Activated naive CD8-positive, alpha-beta T cell treated with anti-CD3 and anti-CD28 coated beads, Interleukin-2, amount 10 ng/mL, durations not matched to agents 7 days and 5 days (primary cell): ENCODE data around the gene PTH1R. TPM values are rescaled to one million over a fixed set of nuclear protein-coding genes. Genes with fewer than 3 reads are reported as not detected.

Experiments used
- ATAC-seq: fragments of 150-1000 bp; cut with Tn5 transposase; one replicate; pipeline ENCODE4 v1.10.0; 2021; ENCODE audit warnings: low read depth, moderate library complexity
- POLR2A ChIA-PET: fragments of 350-600 bp; sonication (Branson Sonifier 250); formaldehyde crosslinking; loops from one replicate; lab custom pipeline; 2021; ENCODE audit warnings: antibody characterized with exemption; lab: Charles Lee
- DNase-seq: peaks from one replicate; pipeline ENCODE4 v3.0.0; 2021
- H3K27ac Mint-ChIP-seq: one replicate; pipeline ENCODE4 v1.8.0; 2022; ENCODE audit warnings: mild to moderate bottlenecking, mixed read lengths
- H3K27me3 Mint-ChIP-seq: one replicate; pipeline ENCODE4 v1.8.0; 2022; ENCODE audit warnings: mild to moderate bottlenecking, moderate library complexity, mixed read lengths
- H3K36me3 Mint-ChIP-seq: one replicate; pipeline ENCODE4 v1.8.0; 2021; ENCODE audit warnings: mild to moderate bottlenecking, mixed read lengths
- H3K4me1 Mint-ChIP-seq: one replicate; pipeline ENCODE4 v1.8.0; 2021; ENCODE audit warnings: mixed read lengths
- H3K4me3 Mint-ChIP-seq: one replicate; pipeline ENCODE4 v1.8.0; 2022; ENCODE audit warnings: mild to moderate bottlenecking, moderate library complexity, mixed read lengths
- H3K9me3 Mint-ChIP-seq: one replicate; pipeline ENCODE4 v1.8.0; 2021; ENCODE audit warnings: mixed read lengths
- total RNA-seq, 2 experiments: library from RNA; stranded (reverse); gene quantifications; one replicate each; pipeline ENCODE4 v1.2.3, GENCODE V29; 2021

PTH1R gene
- total RNA-seq, 2 experiments from 2014 or later: not detected

DNA sequence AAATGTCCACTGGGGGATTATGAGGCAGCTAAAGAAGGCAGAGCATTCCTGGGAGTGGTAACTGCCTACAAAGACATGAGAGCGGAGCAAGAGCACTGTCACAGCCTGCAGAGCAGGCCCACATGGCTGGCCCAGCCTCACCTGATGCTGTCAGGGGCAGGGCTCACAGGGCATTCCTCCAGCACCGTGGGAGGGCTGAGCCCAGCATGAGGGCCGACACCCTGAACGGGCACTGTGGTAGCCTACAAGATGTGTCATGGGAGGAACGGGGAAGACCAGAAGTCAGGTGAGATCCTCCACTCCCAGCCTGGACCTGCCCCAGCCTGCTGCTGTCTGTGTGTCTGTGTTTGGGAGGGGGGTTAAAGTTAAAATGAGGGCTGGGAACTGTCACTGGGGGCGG, 68.9 kb downstream of the PTH1R start:
- DNase-seq (no peak), ATAC-seq (no peak)
- no peaks in the 10 kb centered on the region for H3K27me3 Mint-ChIP-seq
- H3K36me3 Mint-ChIP-seq: peaks cover 17% of the 10 kb centered on the region
- POLR2A ChIA-PET: interaction anchor here (1.3 to 2.0 kb wide), 3 partner anchors 19 to 33 kb away, joined by 4 to 13 read pairs (median 9); partner anchors contain the start of gene NBEAL2
- no peaks in the 10 kb centered on the region for H3K9me3 Mint-ChIP-seq
- peaks cover 56% of the 10 kb centered on the region for H3K4me1 Mint-ChIP-seq
- H3K27ac Mint-ChIP-seq: peak overlapping the region; percentile 69
- no peak overlapping the region for H3K4me3 Mint-ChIP-seq

- DNase-seq (peak; percentile 58), ATAC-seq (peak; percentile 64)
- peak overlapping the region; percentile 47 for H3K4me3 Mint-ChIP-seq
- H3K36me3 Mint-ChIP-seq: peaks cover 17% of the 10 kb centered on the region
- POLR2A ChIA-PET: interaction anchor here (1.1 to 2.4 kb wide), 8 partner anchors 12 to 83 kb away, joined by 3 to 13 read pairs (median 6); partner anchors contain the start of genes CCDC12 and NBEAL2
- H3K27me3 Mint-ChIP-seq: no peaks in the 10 kb centered on the region
- H3K27ac Mint-ChIP-seq: peak overlapping the region; percentile 69
- H3K4me1 Mint-ChIP-seq: peaks cover 59% of the 10 kb centered on the region
- no peaks in the 10 kb centered on the region for H3K9me3 Mint-ChIP-seq
Measured at GRCh38 chr3:46946856-46947545, 69.5 kb downstream of the PTH1R start.

DNA sequence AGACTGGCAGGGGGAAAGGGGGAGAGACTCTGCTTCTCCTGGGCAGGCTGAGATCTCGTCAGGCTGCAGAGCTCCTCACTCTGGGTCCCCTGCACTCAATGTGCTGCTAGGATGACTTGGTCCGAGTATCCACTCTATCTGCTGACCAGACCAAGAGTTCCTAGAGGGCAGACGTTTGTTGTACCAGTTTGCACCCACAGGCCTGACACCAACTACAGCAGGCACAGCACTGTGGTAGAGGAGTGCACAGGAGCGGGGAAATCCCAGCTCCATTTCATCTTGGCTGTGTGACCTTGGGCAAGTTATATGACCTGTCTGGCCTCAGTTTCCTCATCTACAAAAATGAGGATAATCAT, 70.0 kb downstream of the PTH1R start:
- ATAC-seq (no peak), DNase-seq (no peak)
- peak overlapping the region; percentile 69 for H3K27ac Mint-ChIP-seq
- peak overlapping the region; percentile 47 for H3K4me3 Mint-ChIP-seq
- peaks cover 17% of the 10 kb centered on the region for H3K36me3 Mint-ChIP-seq
- H3K9me3 Mint-ChIP-seq: no peaks in the 10 kb centered on the region
- no peaks in the 10 kb centered on the region for H3K27me3 Mint-ChIP-seq
- peaks cover 62% of the 10 kb centered on the region for H3K4me1 Mint-ChIP-seq
- POLR2A ChIA-PET: interaction anchor here (1.1 to 2.4 kb wide), 8 partner anchors 12 to 83 kb away, joined by 3 to 13 read pairs (median 6); partner anchors contain the start of genes CCDC12 and NBEAL2

GRCh38 chr3:46947981-46948791, 70.7 kb downstream of the PTH1R start:
- POLR2A ChIA-PET: interaction anchor here (1.1 to 2.4 kb wide), 7 partner anchors 11 to 82 kb away, joined by 3 to 13 read pairs (median 7); partner anchors contain the start of genes CCDC12 and NBEAL2
- Mint-ChIP-seq H3K9me3 (no peaks in the 10 kb centered on the region), H3K27me3 (no peaks in the 10 kb centered on the region), H3K27ac (peak overlapping the region; percentile 69), H3K4me3 (peak overlapping the region; percentile 47), H3K36me3 (peaks cover 15% of the 10 kb centered on the region), H3K4me1 (peaks cover 63% of the 10 kb centered on the region)
- peak; percentile 77 for ATAC-seq
- peak; percentile 54 for DNase-seq

DNA sequence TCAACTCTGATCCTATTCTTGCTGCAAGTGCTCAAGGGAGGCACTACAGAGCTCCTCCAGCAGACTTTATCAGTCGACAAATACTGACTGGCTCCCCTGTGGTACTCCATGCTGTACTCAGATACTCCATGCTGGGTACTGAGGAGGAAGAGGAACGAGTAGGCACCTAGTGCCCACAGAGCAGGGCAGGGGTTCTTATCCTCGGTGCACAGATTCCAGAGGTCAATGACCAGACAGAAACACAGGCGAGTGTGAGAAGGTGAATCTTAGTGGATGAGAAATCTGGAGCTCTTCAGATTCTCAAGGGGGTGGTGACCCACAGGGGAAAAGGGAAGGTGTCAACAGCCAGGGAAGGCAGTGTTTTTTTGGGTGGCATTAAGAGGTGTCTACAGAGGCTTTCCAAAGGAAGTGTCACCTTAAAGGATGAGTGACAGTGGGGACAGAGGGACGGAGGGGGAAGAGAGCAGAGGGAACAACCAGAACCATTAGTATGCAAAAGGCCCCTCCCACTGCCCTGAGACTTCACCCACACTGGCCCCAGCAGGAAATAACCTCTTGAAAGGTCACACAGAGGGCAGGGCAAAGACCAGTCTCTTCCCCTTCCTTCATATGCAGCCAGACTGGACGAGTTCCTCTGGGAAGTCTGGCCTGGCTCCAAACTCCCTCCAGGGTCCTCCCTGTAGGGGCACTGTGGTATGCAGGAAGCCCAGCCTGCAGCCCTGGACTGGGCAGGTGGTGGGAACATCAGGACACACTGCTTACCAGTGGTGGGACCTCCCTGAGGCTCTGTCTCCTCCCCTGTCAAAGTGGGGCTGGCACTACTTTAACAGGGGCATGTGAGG, 71.5 kb downstream of the PTH1R start:
- Mint-ChIP-seq H3K27me3 (no peaks in the 10 kb centered on the region), H3K4me3 (peak overlapping the region; percentile 47), H3K27ac (peak overlapping the region; percentile 69), H3K36me3 (peaks cover 15% of the 10 kb centered on the region), H3K9me3 (no peaks in the 10 kb centered on the region), H3K4me1 (peaks cover 72% of the 10 kb centered on the region)
- DNase-seq (no peak), ATAC-seq (no peak)
- POLR2A ChIA-PET: interaction anchor here (2.4 kb wide), 1 partner anchor 10 kb away, joined by 7 read pairs; no protein-coding TSS in a partner anchor

- Mint-ChIP-seq H3K27ac (peak overlapping the region; percentile 63), H3K4me1 (peaks cover 76% of the 10 kb centered on the region), H3K36me3 (peaks cover 13% of the 10 kb centered on the region), H3K4me3 (peak overlapping the region; percentile 29), H3K27me3 (no peaks in the 10 kb centered on the region), H3K9me3 (no peaks in the 10 kb centered on the region)
- POLR2A ChIA-PET: no interaction called here
- no peak for ATAC-seq
- DNase-seq: no peak
Measured at GRCh38 chr3:46950177-46950576, 72.7 kb downstream of the PTH1R start.

GRCh38 chr3:46950650-46951241, 73.2 kb downstream of the PTH1R start:
- POLR2A ChIA-PET: interaction anchor here (1.4 kb wide), 1 partner anchor 20 kb away, joined by 3 read pairs; no protein-coding TSS in a partner anchor
- H3K36me3 Mint-ChIP-seq: peaks cover 11% of the 10 kb centered on the region
- H3K9me3 Mint-ChIP-seq: no peaks in the 10 kb centered on the region
- H3K4me3 Mint-ChIP-seq: no peak overlapping the region
- H3K4me1 Mint-ChIP-seq: peaks cover 82% of the 10 kb centered on the region
- DNase-seq: no peak
- no peak overlapping the region for H3K27ac Mint-ChIP-seq
- ATAC-seq: no peak
- H3K27me3 Mint-ChIP-seq: no peaks in the 10 kb centered on the region

DNA sequence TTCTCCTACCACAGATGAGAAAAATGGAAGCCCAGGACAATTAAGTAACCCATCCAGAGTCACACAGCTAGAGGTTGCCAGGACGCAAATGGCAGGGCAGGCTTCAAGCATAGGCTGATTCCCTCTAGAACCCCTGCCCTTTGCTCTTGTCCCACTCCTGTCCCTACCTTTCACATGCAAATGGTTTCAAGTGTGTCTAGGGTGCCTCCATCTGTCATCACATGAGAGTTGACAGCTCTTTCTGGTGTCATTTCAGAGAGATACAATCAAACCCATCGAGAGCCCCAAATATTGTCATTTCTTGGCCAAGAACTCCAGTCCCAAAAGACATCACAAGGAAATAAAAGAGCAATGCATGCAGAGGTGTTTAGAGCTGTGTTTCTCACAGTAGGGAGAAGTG, 75.3 kb downstream of the PTH1R start:
- no peaks in the 10 kb centered on the region for H3K9me3 Mint-ChIP-seq
- no peaks in the 10 kb centered on the region for H3K27me3 Mint-ChIP-seq
- peak overlapping the region; percentile 77 for H3K4me3 Mint-ChIP-seq
- peaks cover 73% of the 10 kb centered on the region for H3K4me1 Mint-ChIP-seq
- H3K36me3 Mint-ChIP-seq: peaks cover 2% of the 10 kb centered on the region
- ATAC-seq (no peak), DNase-seq (no peak)
- POLR2A ChIA-PET: interaction anchor here (1.4 to 1.5 kb wide), 3 partner anchors 27 to 45 kb away, joined by 3 to 7 read pairs (median 3); partner anchors contain the start of gene NBEAL2
- H3K27ac Mint-ChIP-seq: peak overlapping the region; percentile 67

Other genes with a start within 250 kb of the PTH1R start
- gene ALS2CL, start 184.0 kb upstream of the PTH1R start, total RNA-seq: 1 to 10 TPM; 3.6 to 4.5 TPM
- gene TMIE, start 176.3 kb upstream of the PTH1R start, total RNA-seq: under 1 TPM; 0.36 to 0.77 TPM
- gene PRSS50, start 159.9 kb upstream of the PTH1R start, total RNA-seq: not detected
- not detected for gene MYL3, start 14.3 kb upstream of the PTH1R start, total RNA-seq
- gene CCDC12, start 99.0 kb downstream of the PTH1R start, total RNA-seq: 10 to 100 TPM; 58.6 to 60.0 TPM
- gene NBEAL2, start 101.9 kb downstream of the PTH1R start, total RNA-seq: 100 to 1,000 TPM; 165 to 178 TPM